ENCODE data around the gene YTHDF1. TPM values are rescaled to one million over a fixed set of nuclear protein-coding genes. Genes with fewer than 3 reads are reported as not detected.

YTHDF1 gene
- polyA plus RNA-seq, 1 experiment: 22.4 TPM

DNA sequence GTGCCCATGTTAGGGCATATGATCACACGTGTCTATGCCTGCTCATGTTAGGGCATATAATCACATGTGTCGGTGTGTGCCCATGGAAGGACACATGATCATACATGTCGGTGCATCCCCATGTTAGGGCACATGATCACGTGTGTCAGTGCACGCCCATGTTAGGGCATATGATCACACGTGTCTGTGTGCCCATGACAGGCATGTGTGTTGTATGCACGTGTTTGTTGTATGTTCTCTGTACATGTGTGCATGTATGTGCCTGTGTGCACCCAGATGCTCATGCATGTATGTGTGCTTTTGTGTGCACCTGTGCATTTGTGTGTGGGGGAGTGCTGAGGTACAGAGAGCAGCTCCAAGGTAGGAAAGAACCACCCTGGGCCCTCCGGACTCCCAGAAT, 29.8 kb downstream of the YTHDF1 start:
- no peak for DNase-seq (ENCODE audit: low read depth, low spot score)
- TF ChIP-seq, protein P1, sequence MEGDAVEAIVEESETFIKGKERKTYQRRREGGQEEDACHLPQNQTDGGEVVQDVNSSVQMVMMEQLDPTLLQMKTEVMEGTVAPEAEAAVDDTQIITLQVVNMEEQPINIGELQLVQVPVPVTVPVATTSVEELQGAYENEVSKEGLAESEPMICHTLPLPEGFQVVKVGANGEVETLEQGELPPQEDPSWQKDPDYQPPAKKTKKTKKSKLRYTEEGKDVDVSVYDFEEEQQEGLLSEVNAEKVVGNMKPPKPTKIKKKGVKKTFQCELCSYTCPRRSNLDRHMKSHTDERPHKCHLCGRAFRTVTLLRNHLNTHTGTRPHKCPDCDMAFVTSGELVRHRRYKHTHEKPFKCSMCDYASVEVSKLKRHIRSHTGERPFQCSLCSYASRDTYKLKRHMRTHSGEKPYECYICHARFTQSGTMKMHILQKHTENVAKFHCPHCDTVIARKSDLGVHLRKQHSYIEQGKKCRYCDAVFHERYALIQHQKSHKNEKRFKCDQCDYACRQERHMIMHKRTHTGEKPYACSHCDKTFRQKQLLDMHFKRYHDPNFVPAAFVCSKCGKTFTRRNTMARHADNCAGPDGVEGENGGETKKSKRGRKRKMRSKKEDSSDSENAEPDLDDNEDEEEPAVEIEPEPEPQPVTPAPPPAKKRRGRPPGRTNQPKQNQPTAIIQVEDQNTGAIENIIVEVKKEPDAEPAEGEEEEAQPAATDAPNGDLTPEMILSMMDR (IDR thresholded peaks at IDR 0.05; ENCODE audit: low read depth, low read length): no peak
- Histone ChIP-seq H3K27ac (ENCODE audit: low read depth, low read length) (no peak overlapping the region), H3K27me3 (ENCODE audit: control insufficient read depth, insufficient read depth, low read length) (peaks cover 18% of the 10 kb centered on the region), H3K4me3 (ENCODE audit: low read depth, low read length) (no peak overlapping the region), H3K9me3 (ENCODE audit: control insufficient read depth, insufficient read depth, low read length) (peaks cover 7% of the 10 kb centered on the region; the same call in 1 of the 2 replicates)
- POLR2A ChIA-PET: no interaction called here
- CTCF ChIA-PET: no interaction called here

DNA sequence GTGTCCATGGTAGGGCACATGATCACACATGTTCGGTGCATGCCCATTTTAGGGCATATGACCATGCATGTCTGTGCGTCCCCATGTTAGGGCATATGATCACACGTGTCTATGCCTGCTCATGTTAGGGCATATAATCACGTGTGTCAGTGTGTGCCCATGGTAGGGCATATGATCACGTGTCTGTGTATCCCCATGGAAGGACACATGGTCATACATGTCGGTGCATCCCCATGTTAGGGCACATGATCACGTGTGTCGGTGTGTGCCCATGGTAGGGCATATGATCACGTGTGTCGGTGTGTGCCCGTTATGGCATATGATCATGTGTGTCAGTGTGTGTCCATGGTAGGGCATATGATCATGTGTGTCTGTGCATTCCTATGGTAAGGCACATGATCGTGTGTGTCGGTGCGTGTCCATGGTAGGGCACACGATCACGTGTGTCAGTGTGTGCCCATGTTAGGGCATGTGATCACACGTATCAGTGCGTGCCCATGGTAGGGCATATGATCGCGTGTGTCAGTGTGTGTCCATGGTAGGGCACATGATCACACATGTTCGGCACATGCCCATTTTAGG, 30.6 kb downstream of the YTHDF1 start:
- no peak for DNase-seq (ENCODE audit: low read depth, low spot score)
- Histone ChIP-seq H3K4me3 (ENCODE audit: low read depth, low read length) (no peak overlapping the region), H3K27ac (ENCODE audit: low read depth, low read length) (no peak overlapping the region), H3K9me3 (ENCODE audit: control insufficient read depth, insufficient read depth, low read length) (peaks cover 7% of the 10 kb centered on the region; the same call in 1 of the 2 replicates), H3K27me3 (ENCODE audit: control insufficient read depth, insufficient read depth, low read length) (peaks cover 21% of the 10 kb centered on the region)
- TF ChIP-seq, protein P1 (IDR thresholded peaks at IDR 0.05; ENCODE audit: low read depth, low read length): no peak
- POLR2A ChIA-PET: no interaction called here
- CTCF ChIA-PET: no interaction called here

DNA sequence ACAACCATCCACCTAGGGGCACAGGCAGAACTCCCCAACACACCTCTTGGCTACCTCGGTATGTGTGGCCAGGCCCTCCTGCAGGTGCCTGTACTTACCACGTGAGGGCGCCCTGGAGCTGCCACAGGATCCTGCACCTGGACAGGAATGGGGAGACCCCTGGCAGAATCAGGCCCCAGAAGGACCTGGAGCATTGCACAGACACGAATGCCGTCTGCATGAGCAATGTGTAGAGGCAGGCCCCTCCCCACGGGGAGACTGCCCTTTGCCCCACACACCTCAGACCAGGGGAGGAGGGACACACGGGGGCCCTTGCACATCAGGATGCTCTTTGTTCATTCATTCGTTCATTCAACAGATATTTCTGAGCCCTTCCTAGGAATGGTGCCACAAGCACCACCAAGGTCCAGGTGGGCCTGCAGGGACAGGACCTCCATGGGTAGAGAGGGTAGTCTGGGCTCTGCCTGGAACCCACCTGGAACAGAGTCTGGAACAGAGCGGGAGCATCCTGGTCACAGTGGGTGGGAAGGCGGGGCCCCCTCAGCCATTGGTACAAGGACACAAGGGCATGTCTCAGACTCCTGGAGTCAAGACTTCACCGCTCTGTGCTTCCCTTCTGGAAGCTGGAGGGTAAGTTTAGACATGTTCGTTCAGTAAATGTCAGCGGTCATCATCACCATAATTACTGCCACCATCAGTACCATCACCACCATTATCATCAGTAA, 32.3 kb downstream of the YTHDF1 start:
- Histone ChIP-seq H3K4me3 (ENCODE audit: low read depth, low read length) (no peak overlapping the region), H3K9me3 (ENCODE audit: control insufficient read depth, insufficient read depth, low read length) (peaks cover 7% of the 10 kb centered on the region; the same call in 1 of the 2 replicates), H3K27me3 (ENCODE audit: control insufficient read depth, insufficient read depth, low read length) (peaks cover 33% of the 10 kb centered on the region), H3K27ac (ENCODE audit: low read depth, low read length) (no peak overlapping the region)
- ChIA-PET CTCF (interaction anchor here (1.1 to 1.6 kb wide), 2 partner anchors 31 to 107 kb away, joined by 3 to 5 read pairs; no protein-coding TSS in a partner anchor), POLR2A (no interaction called here)
- no peak for DNase-seq (ENCODE audit: low read depth, low spot score)
- TF ChIP-seq, protein P1 (IDR thresholded peaks at IDR 0.05; ENCODE audit: low read depth, low read length): peak; percentile 73

DNA sequence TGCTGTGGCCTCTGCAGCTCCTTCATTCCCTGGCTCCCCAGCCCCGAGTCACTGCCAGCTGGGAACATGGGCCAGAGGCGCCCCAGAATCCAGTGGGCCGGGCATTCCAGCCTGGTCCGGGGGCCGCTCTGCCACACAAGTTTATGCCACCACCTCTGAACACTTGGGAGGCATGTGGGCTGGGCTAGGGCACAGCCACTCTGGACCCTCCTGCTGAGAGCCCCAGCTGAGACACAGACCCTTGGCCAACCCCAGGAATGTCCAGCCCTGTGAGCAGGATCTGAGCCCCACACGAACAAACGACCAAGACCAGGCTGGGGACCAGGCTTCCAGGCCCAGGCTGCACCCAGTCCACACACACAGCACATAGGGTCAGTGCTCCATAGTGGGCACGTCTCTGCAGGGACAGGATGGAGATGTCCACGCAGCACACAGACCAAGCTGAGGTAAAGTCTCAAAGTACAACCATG, 33.0 kb downstream of the YTHDF1 start:
- Histone ChIP-seq H3K27me3 (ENCODE audit: control insufficient read depth, insufficient read depth, low read length) (peaks cover 36% of the 10 kb centered on the region), H3K27ac (ENCODE audit: low read depth, low read length) (no peak overlapping the region), H3K9me3 (ENCODE audit: control insufficient read depth, insufficient read depth, low read length) (peaks cover 7% of the 10 kb centered on the region; the same call in 1 of the 2 replicates), H3K4me3 (ENCODE audit: low read depth, low read length) (no peak overlapping the region)
- CTCF ChIA-PET: interaction anchor here (0.9 to 1.6 kb wide), 2 partner anchors 41 to 108 kb away, joined by 3 to 4 read pairs; no protein-coding TSS in a partner anchor
- POLR2A ChIA-PET: no interaction called here
- TF ChIP-seq, protein P1 (IDR thresholded peaks at IDR 0.05; ENCODE audit: low read depth, low read length): no peak
- no peak for DNase-seq (ENCODE audit: low read depth, low spot score)

DNA sequence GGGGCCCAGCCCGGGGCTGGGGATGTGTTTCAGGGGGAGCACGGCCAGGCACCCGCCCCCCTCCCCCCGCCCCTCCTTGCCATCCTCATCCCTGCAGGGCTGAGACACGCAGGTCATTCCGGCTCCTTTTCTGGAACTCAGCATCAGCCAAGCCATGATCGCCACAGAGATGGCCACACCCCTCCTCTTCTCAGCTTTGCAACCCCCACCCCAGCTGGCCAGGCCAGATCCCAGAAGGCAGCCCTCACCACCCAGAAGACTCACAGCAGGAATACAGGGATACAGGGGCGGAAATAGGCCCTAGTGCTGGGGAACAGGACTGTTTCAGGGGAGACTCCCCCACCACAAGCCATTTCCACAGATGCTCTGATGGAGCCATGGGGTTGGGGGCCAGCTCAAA, 33.5 kb downstream of the YTHDF1 start:
- ChIA-PET CTCF (interaction anchor here (0.9 to 1.6 kb wide), 2 partner anchors 41 to 108 kb away, joined by 3 to 4 read pairs; no protein-coding TSS in a partner anchor), POLR2A (no interaction called here)
- Histone ChIP-seq H3K27me3 (ENCODE audit: control insufficient read depth, insufficient read depth, low read length) (peaks cover 39% of the 10 kb centered on the region), H3K4me3 (ENCODE audit: low read depth, low read length) (no peak overlapping the region), H3K27ac (ENCODE audit: low read depth, low read length) (no peak overlapping the region), H3K9me3 (ENCODE audit: control insufficient read depth, insufficient read depth, low read length) (peaks cover 7% of the 10 kb centered on the region; the same call in 1 of the 2 replicates)
- TF ChIP-seq, protein P1 (IDR thresholded peaks at IDR 0.05; ENCODE audit: low read depth, low read length): no peak
- no peak for DNase-seq (ENCODE audit: low read depth, low spot score)
